ENCODE data around the gene PREX1. TPM values are rescaled to one million over a fixed set of nuclear protein-coding genes. Genes with fewer than 3 reads are reported as not detected.

Gene PREX1
- total RNA-seq, 2 donors from 2014 or later, result 7.4 to 37.9 TPM

DNA sequence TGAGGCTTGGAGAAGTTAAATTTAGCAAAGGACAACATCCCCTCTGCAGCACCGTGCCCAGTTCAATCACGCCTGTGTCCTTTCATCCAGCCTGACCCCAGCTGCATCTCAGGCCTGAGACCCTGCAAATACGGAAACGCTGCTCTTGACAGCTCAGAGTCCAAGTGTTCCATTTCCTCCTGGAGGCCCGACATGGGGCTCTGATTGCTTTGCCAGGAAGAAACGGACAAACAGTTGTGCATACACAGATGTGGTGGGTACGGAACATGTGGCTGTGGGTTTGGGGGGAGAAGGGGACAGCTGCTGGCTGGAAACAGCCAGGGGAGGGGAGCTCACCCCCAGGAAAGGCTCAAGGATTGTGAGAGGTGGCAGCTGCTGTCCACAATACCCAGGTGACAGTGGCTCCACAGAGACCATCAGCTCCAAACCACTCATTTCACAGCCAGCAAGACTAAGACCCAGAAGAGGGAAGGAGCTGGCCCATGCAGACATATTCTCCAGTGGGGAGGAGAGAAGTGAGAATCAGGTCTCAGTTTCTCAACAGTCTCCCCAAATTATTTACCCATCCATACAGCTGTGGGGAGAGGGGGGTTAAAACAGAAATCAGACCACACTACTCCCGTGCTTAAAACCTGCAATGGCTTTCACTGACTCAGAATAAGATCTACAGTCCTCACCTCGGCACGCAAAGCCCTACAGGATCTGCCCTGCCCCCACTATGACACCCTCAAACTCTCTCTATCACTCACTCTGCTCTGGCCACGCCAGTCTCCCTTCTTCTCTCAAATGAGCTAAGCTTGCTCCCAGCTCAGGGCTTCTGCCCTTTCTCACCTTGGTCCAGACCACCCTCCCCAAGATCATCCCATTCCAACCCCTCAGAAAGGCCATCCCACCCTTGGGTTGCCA, 89.1 kb downstream of the PREX1 start:
- Histone ChIP-seq H3K9me3 (no peaks in the 10 kb centered on the region), H3K4me3 (no peak overlapping the region), H3K4me1 (replicated peaks) (no peaks in the 10 kb centered on the region), H3K27me3 (replicated peaks; ENCODE audit: insufficient read depth) (no peaks in the 10 kb centered on the region), H3K27ac (no peak overlapping the region), H3K36me3 (no peaks in the 10 kb centered on the region)
- intact Hi-C loops (cut with DNase I), result no loop called here
- TF ChIP-seq CTCF (IDR thresholded peaks at IDR 0.05) (no peak), POLR2AphosphoS5 (IDR thresholded peaks at IDR 0.05) (no peak), POLR2A (IDR thresholded peaks at IDR 0.05) (no peak)
- no peak for DNase-seq (ENCODE audit: low spot score)
- 59% methylated on average over 11 of the region's 11 CpGs for WGBS

GRCh38 chr20:48738094-48738398, 89.8 kb downstream of the PREX1 start:
- intact Hi-C loops (cut with DNase I), result no loop called here
- no peaks in the 10 kb centered on the region for H3K36me3 ChIP-seq
- H3K4me1 ChIP-seq (replicated peaks), result no peaks in the 10 kb centered on the region
- TF ChIP-seq POLR2AphosphoS5 (IDR thresholded peaks at IDR 0.05), result no peak
- no peak for TF ChIP-seq CTCF (IDR thresholded peaks at IDR 0.05)
- TF ChIP-seq POLR2A (IDR thresholded peaks at IDR 0.05), result no peak
- no peak for DNase-seq (ENCODE audit: low spot score)
- WGBS, result 48% methylated on average over 3 of the region's 3 CpGs
- no peaks in the 10 kb centered on the region for H3K27me3 ChIP-seq (replicated peaks; ENCODE audit: insufficient read depth)
- H3K9me3 ChIP-seq, result no peaks in the 10 kb centered on the region
- no peak overlapping the region for H3K4me3 ChIP-seq
- no peak overlapping the region for H3K27ac ChIP-seq

- TF ChIP-seq POLR2AphosphoS5 (IDR thresholded peaks at IDR 0.05), result no peak
- no peak for TF ChIP-seq CTCF (IDR thresholded peaks at IDR 0.05)
- no peak for TF ChIP-seq POLR2A (IDR thresholded peaks at IDR 0.05)
- no peaks in the 10 kb centered on the region for H3K9me3 ChIP-seq
- WGBS, result 89% methylated on average over 8 of the region's 8 CpGs
- no peaks in the 10 kb centered on the region for H3K36me3 ChIP-seq
- intact Hi-C loops (cut with DNase I), result no loop called here
- no peak overlapping the region for H3K27ac ChIP-seq
- no peaks in the 10 kb centered on the region for H3K27me3 ChIP-seq (replicated peaks; ENCODE audit: insufficient read depth)
- no peak for DNase-seq (ENCODE audit: low spot score)
- no peak overlapping the region for H3K4me3 ChIP-seq
- no peaks in the 10 kb centered on the region for H3K4me1 ChIP-seq (replicated peaks)
Measured at GRCh38 chr20:48737434-48738093, 90.2 kb downstream of the PREX1 start.

- H3K4me3 ChIP-seq, result no peak overlapping the region
- H3K36me3 ChIP-seq, result no peaks in the 10 kb centered on the region
- H3K27ac ChIP-seq, result no peak overlapping the region
- intact Hi-C loops (cut with DNase I), result no loop called here
- H3K4me1 ChIP-seq (replicated peaks), result no peaks in the 10 kb centered on the region
- DNase-seq (ENCODE audit: low spot score), result no peak
- TF ChIP-seq POLR2A (IDR thresholded peaks at IDR 0.05), result no peak
- no peak for TF ChIP-seq CTCF (IDR thresholded peaks at IDR 0.05)
- TF ChIP-seq POLR2AphosphoS5 (IDR thresholded peaks at IDR 0.05), result no peak
- 88% methylated on average over 2 of the region's 2 CpGs for WGBS
- H3K27me3 ChIP-seq (replicated peaks; ENCODE audit: insufficient read depth), result no peaks in the 10 kb centered on the region
- H3K9me3 ChIP-seq, result no peaks in the 10 kb centered on the region
Measured at GRCh38 chr20:48736636-48737035, 91.2 kb downstream of the PREX1 start.

GRCh38 chr20:48736231-48736630, 91.6 kb downstream of the PREX1 start:
- no peaks in the 10 kb centered on the region for H3K36me3 ChIP-seq
- no peak overlapping the region for H3K27ac ChIP-seq
- H3K4me3 ChIP-seq, result no peak overlapping the region
- no peak for DNase-seq (ENCODE audit: low spot score)
- TF ChIP-seq CTCF (IDR thresholded peaks at IDR 0.05) (no peak), POLR2AphosphoS5 (IDR thresholded peaks at IDR 0.05) (no peak), POLR2A (IDR thresholded peaks at IDR 0.05) (no peak)
- intact Hi-C loops (cut with DNase I), result no loop called here
- H3K9me3 ChIP-seq, result no peaks in the 10 kb centered on the region
- no peaks in the 10 kb centered on the region for H3K4me1 ChIP-seq (replicated peaks)
- no peaks in the 10 kb centered on the region for H3K27me3 ChIP-seq (replicated peaks; ENCODE audit: insufficient read depth)

Data from prostate gland (tissue), 2 donors.